ENCODE data around the gene GALNT10. TPM values are rescaled to one million over a fixed set of nuclear protein-coding genes. Genes with fewer than 3 reads are reported as not detected.

The GALNT10 gene
- polyA plus RNA-seq, 1 experiment, result 203 TPM

GRCh38 chr5:154159343-154159742, 31.2 kb upstream of the GALNT10 start:
- ChIA-PET CTCF (interaction anchor here (0.8 kb wide), 1 partner anchor 87 kb away, joined by 3 read pairs; no protein-coding TSS in a partner anchor), POLR2A (no interaction called here)
- 0 out of 2 replicates have a peak, but pooled peaks cover 3% of the 10 kb centered on the region for H3K27me3 ChIP-seq (ENCODE audit: control insufficient read depth, insufficient read depth, low read length)
- no peaks in the 10 kb centered on the region for H3K36me3 ChIP-seq (ENCODE audit: control insufficient read depth, insufficient read depth, low read length)
- H3K4me3 ChIP-seq (ENCODE audit: low read depth, low read length), result no peak overlapping the region
- DNase-seq (ENCODE audit: low read depth), result no peak
- no peak for TF ChIP-seq CTCF (IDR thresholded peaks at IDR 0.05; ENCODE audit: insufficient read depth, low read depth, low read length)

- POLR2A ChIA-PET, result no interaction called here
- H3K4me3 ChIP-seq (ENCODE audit: low read depth, low read length), result no peak overlapping the region
- peaks cover 10% of the 10 kb centered on the region for H3K27me3 ChIP-seq (ENCODE audit: control insufficient read depth, insufficient read depth, low read length)
- TF ChIP-seq CTCF (IDR thresholded peaks at IDR 0.05; ENCODE audit: insufficient read depth, low read depth, low read length), result no peak
- no peaks in the 10 kb centered on the region for H3K36me3 ChIP-seq (ENCODE audit: control insufficient read depth, insufficient read depth, low read length)
- no peak for DNase-seq (ENCODE audit: low read depth)
- CTCF ChIA-PET, result interaction anchor here (1.3 to 3.3 kb wide), 2 partner anchors 17 to 90 kb away, joined by 5 to 10 read pairs; no protein-coding TSS in a partner anchor
Observed at GRCh38 chr5:154162539-154163151, 27.9 kb upstream of the GALNT10 start.

GRCh38 chr5:154163327-154164248, 26.9 kb upstream of the GALNT10 start:
- Histone ChIP-seq H3K36me3 (ENCODE audit: control insufficient read depth, insufficient read depth, low read length) (no peaks in the 10 kb centered on the region), H3K4me3 (ENCODE audit: low read depth, low read length) (no peak overlapping the region), H3K27me3 (ENCODE audit: control insufficient read depth, insufficient read depth, low read length) (peaks cover 10% of the 10 kb centered on the region)
- TF ChIP-seq CTCF (IDR thresholded peaks at IDR 0.05; ENCODE audit: insufficient read depth, low read depth, low read length), result no peak
- POLR2A ChIA-PET, result no interaction called here
- no peak for DNase-seq (ENCODE audit: low read depth)
- CTCF ChIA-PET, result interaction anchor here (0.8 to 3.3 kb wide), 5 partner anchors 9 to 91 kb away, joined by 3 to 10 read pairs (median 4); no protein-coding TSS in a partner anchor

GRCh38 chr5:154164249-154164581, 26.3 kb upstream of the GALNT10 start:
- DNase-seq (ENCODE audit: low read depth), result no peak
- ChIA-PET POLR2A (no interaction called here), CTCF (interaction anchor here (0.8 to 1.1 kb wide), 4 partner anchors 8 to 16 kb away, joined by 3 to 4 read pairs (median 4); no protein-coding TSS in a partner anchor)
- Histone ChIP-seq H3K36me3 (ENCODE audit: control insufficient read depth, insufficient read depth, low read length) (no peaks in the 10 kb centered on the region), H3K27me3 (ENCODE audit: control insufficient read depth, insufficient read depth, low read length) (peaks cover 10% of the 10 kb centered on the region), H3K4me3 (ENCODE audit: low read depth, low read length) (no peak overlapping the region)
- no peak for TF ChIP-seq CTCF (IDR thresholded peaks at IDR 0.05; ENCODE audit: insufficient read depth, low read depth, low read length)

GRCh38 chr5:154165886-154166285, 24.6 kb upstream of the GALNT10 start:
- no peaks in the 10 kb centered on the region for H3K36me3 ChIP-seq (ENCODE audit: control insufficient read depth, insufficient read depth, low read length)
- peaks cover 10% of the 10 kb centered on the region for H3K27me3 ChIP-seq (ENCODE audit: control insufficient read depth, insufficient read depth, low read length)
- ChIA-PET POLR2A (no interaction called here), CTCF (no interaction called here)
- no peak overlapping the region for H3K4me3 ChIP-seq (ENCODE audit: low read depth, low read length)
- no peak for DNase-seq (ENCODE audit: low read depth)
- TF ChIP-seq CTCF (IDR thresholded peaks at IDR 0.05; ENCODE audit: insufficient read depth, low read depth, low read length), result no peak
